Trophoblast cell (in vitro differentiated cells and primary cell): Measurements from ENCODE around the gene TP53INP2.

ENCODE experiments used
- DNase-seq, 2 donors: peaks; one replicate each; pipeline ENCODE4 v3.0.0-alpha.2; 2016
- H2AFZ ChIP-seq: 2 replicates; pipeline ENCODE4 v1.6.1; 2013; ENCODE audit warnings: low read length, moderate library complexity, mild to moderate bottlenecking; ENCODE audit not compliant: insufficient read depth, poor library complexity
- H2AK5ac ChIP-seq: 2 replicates; pipeline ENCODE4 v1.6.1; 2013; ENCODE audit warnings: mild to moderate bottlenecking, low read length
- H2BK120ac ChIP-seq: 2 replicates; pipeline ENCODE4 v1.6.1; 2013; ENCODE audit warnings: low read length, mild to moderate bottlenecking, moderate library complexity; ENCODE audit not compliant: insufficient read depth, poor library complexity
- H2BK12ac ChIP-seq: 2 replicates; pipeline ENCODE4 v1.6.1; 2013; ENCODE audit warnings: mild to moderate bottlenecking, low read length, moderate library complexity
- H2BK5ac ChIP-seq: 2 replicates; pipeline ENCODE4 v1.6.1; 2013; ENCODE audit warnings: low read length, low read depth, moderate library complexity, mild to moderate bottlenecking; ENCODE audit not compliant: poor library complexity
- H3K14ac ChIP-seq: 2 replicates; pipeline ENCODE4 v1.6.1; 2013; ENCODE audit warnings: mild to moderate bottlenecking, low read length
- H3K18ac ChIP-seq: 2 replicates; pipeline ENCODE4 v1.6.1; 2013; ENCODE audit warnings: mild to moderate bottlenecking, low read length
- H3K23ac ChIP-seq: 2 replicates; pipeline ENCODE4 v1.6.1; 2013; ENCODE audit warnings: low read length
- H3K27ac ChIP-seq: 2 replicates; pipeline ENCODE4 v1.5.1; 2013; ENCODE audit warnings: low read depth, mild to moderate bottlenecking, inconsistent platforms, low read length, moderate library complexity
- H3K27me3 ChIP-seq: 2 replicates; pipeline ENCODE4 v1.6.1; 2013; ENCODE audit warnings: inconsistent platforms, mild to moderate bottlenecking, low read length, moderate library complexity; ENCODE audit not compliant: insufficient read depth
- H3K36me3 ChIP-seq, 2 experiments: 1 replicate in 1 of 2; 2 replicates in 1 of 2; pipeline ENCODE4 v1.6.1; 2013; ENCODE audit warnings: low read length in 2 of 2, mild to moderate bottlenecking in 2 of 2, moderate library complexity in 1 of 2; ENCODE audit not compliant: insufficient read depth in 2 of 2, control insufficient read depth in 1 of 2
- H3K4ac ChIP-seq: 2 replicates; pipeline ENCODE4 v1.6.1; 2013; ENCODE audit warnings: low read depth, mild to moderate bottlenecking, low read length, moderate library complexity
- H3K4me1 ChIP-seq, 2 experiments: 1 replicate in 1 of 2; 2 replicates in 1 of 2; pipeline ENCODE4 v1.6.1; 2013; ENCODE audit warnings: low read length in 2 of 2, mild to moderate bottlenecking in 2 of 2, moderate library complexity in 1 of 2; ENCODE audit not compliant: insufficient read depth in 2 of 2, control insufficient read depth in 1 of 2
- H3K4me2 ChIP-seq: 2 replicates; pipeline ENCODE4 v1.6.1; 2013; ENCODE audit warnings: inconsistent platforms, mild to moderate bottlenecking, low read length, moderate library complexity
- H3K4me3 ChIP-seq: 2 replicates; pipeline ENCODE4 v1.5.1; 2013; ENCODE audit warnings: mild to moderate bottlenecking, low read depth, low read length, inconsistent platforms
- H3K79me1 ChIP-seq: one replicate; pipeline ENCODE4 v1.6.1; 2013; ENCODE audit warnings: low read length
- H3K79me2 ChIP-seq: 2 replicates; pipeline ENCODE4 v1.6.1; 2013; ENCODE audit warnings: low read length, mild to moderate bottlenecking; ENCODE audit not compliant: control insufficient read depth, insufficient read depth, poor library complexity
- H3K9ac ChIP-seq: 2 replicates; pipeline ENCODE4 v1.6.1; 2013; ENCODE audit warnings: mild to moderate bottlenecking, low read length
- H3K9me3 ChIP-seq: 2 replicates; pipeline ENCODE4 v1.6.1; 2013; ENCODE audit warnings: low read depth, mild to moderate bottlenecking, control low read depth, inconsistent platforms, low read length; ENCODE audit not compliant: insufficient read depth
- H4K12ac ChIP-seq: 2 replicates; pipeline ENCODE4 v1.6.1; 2013; ENCODE audit warnings: low read depth, mild to moderate bottlenecking, low read length, moderate library complexity
- H4K8ac ChIP-seq: 2 replicates; pipeline ENCODE4 v1.6.1; 2013; ENCODE audit warnings: low read depth, mild to moderate bottlenecking, low read length, moderate library complexity
- H4K91ac ChIP-seq: one replicate; pipeline ENCODE4 v1.6.1; 2013; ENCODE audit warnings: low read depth, mild to moderate bottlenecking, low read length, moderate library complexity
- WGBS: extraction: QIAGEN DNeasy Blood & Tissue Kit; methylation state at CpG from one replicate; pipeline ENCODE4 v1.1.7; 2013; ENCODE audit warnings: missing lambda C conversion rate; ENCODE audit not compliant: insufficient read length, insufficient coverage; ENCODE audit errors: extremely low coverage; 5-methylcytosine and 5-hydroxymethylcytosine counted together

The TP53INP2 gene

GRCh38 chr20:34703061-34703423 lies 1.1 kb upstream of the TP53INP2 start:
- no peak for DNase-seq
- no peak overlapping the region for H2BK12ac ChIP-seq
- no peak overlapping the region for H2BK120ac ChIP-seq
- H2AK5ac ChIP-seq: no peak overlapping the region
- WGBS: no CpG with 5 or more reads among the region's 3 CpGs
- no peaks in the 10 kb centered on the region for H3K36me3 ChIP-seq
- H3K4me1 ChIP-seq: peaks cover 13 to 17% of the 10 kb centered on the region in 2 experiments
- peaks cover 5% of the 10 kb centered on the region for H3K79me2 ChIP-seq
- peak overlapping the region; percentile 99 for H3K4me2 ChIP-seq
- H4K8ac ChIP-seq: no peak overlapping the region
- no peak overlapping the region for H2BK5ac ChIP-seq
- H4K91ac ChIP-seq: no peak overlapping the region
- H3K14ac ChIP-seq: no peak overlapping the region
- no peak overlapping the region for H3K27ac ChIP-seq
- H3K18ac ChIP-seq: no peak overlapping the region
- no peak overlapping the region for H4K12ac ChIP-seq
- peaks cover 3% of the 10 kb centered on the region for H3K27me3 ChIP-seq
- H3K9me3 ChIP-seq: no peaks in the 10 kb centered on the region
- no peak overlapping the region for H3K4me3 ChIP-seq
- H2AFZ ChIP-seq: no peak overlapping the region
- H3K79me1 ChIP-seq: peaks cover 8% of the 10 kb centered on the region
- no peak overlapping the region for H3K9ac ChIP-seq
- H3K4ac ChIP-seq: no peak overlapping the region
- no peak overlapping the region for H3K23ac ChIP-seq

GRCh38 chr20:34703424-34704176 lies 544 bp upstream of the TP53INP2 start:
- Histone ChIP-seq H3K14ac (peak overlapping the region; percentile 88), H4K8ac (peak overlapping the region; percentile 72), H4K12ac (peak overlapping the region; percentile 58), H3K23ac (no peak overlapping the region), H3K36me3 (no peaks in the 10 kb centered on the region), H2AFZ (peak overlapping the region; percentile 85), H3K9me3 (no peaks in the 10 kb centered on the region), H3K9ac (peak overlapping the region; percentile 93), H3K79me1 (peaks cover 8% of the 10 kb centered on the region), H3K4me2 (peak overlapping the region; percentile 99), H3K4me3 (peak overlapping the region; percentile 84), H2BK5ac (peak overlapping the region; percentile 45), H3K4me1 (peaks cover 13 to 17% of the 10 kb centered on the region in 2 experiments), H3K79me2 (peaks cover 5% of the 10 kb centered on the region), H4K91ac (peak overlapping the region; percentile 75), H3K18ac (peak overlapping the region; percentile 80), H2BK12ac (no peak overlapping the region), H2BK120ac (peak overlapping the region; percentile 52), H2AK5ac (no peak overlapping the region), H3K27me3 (peaks cover 3% of the 10 kb centered on the region), H3K4ac (peak overlapping the region; percentile 29), H3K27ac (peak overlapping the region; percentile 40)
- DNase-seq: peak; percentile 64 to 75
- no CpG with 5 or more reads among the region's 38 CpGs for WGBS

GRCh38 chr20:34705008-34705396 lies 858 bp downstream of the TP53INP2 start:
- Histone ChIP-seq H4K91ac (peak overlapping the region; percentile 45), H2BK5ac (no peak overlapping the region), H3K4me1 (peaks cover 15 to 20% of the 10 kb centered on the region in 2 experiments), H3K9ac (peak overlapping the region; percentile 42), H3K4ac (no peak overlapping the region), H3K27ac (no peak overlapping the region), H3K79me1 (peaks cover 12% of the 10 kb centered on the region), H3K27me3 (peaks cover 6% of the 10 kb centered on the region), H4K8ac (peak overlapping the region; percentile 37), H3K36me3 (no peaks in the 10 kb centered on the region), H4K12ac (no peak overlapping the region), H2BK120ac (no peak overlapping the region), H2AK5ac (no peak overlapping the region), H3K23ac (no peak overlapping the region), H3K4me3 (peak overlapping the region; percentile 84), H3K14ac (peak overlapping the region; percentile 45), H2BK12ac (no peak overlapping the region), H3K18ac (peak overlapping the region; percentile 32), H3K79me2 (peaks cover 5% of the 10 kb centered on the region), H3K9me3 (no peaks in the 10 kb centered on the region), H2AFZ (no peak overlapping the region), H3K4me2 (peak overlapping the region; percentile 99)
- no CpG with 5 or more reads among the region's 5 CpGs for WGBS
- peak in 1 of 2 donors; percentile 34 for DNase-seq

GRCh38 chr20:34705397-34706301 lies 1.5 kb downstream of the TP53INP2 start:
- H3K9ac ChIP-seq: peak overlapping the region; percentile 9
- peaks cover 12% of the 10 kb centered on the region for H3K79me1 ChIP-seq
- no peak overlapping the region for H3K4ac ChIP-seq
- H3K23ac ChIP-seq: no peak overlapping the region
- H3K14ac ChIP-seq: no peak overlapping the region
- DNase-seq: peak in 1 of 2 donors; percentile 26
- no peak overlapping the region for H4K8ac ChIP-seq
- no peak overlapping the region for H2BK12ac ChIP-seq
- peaks cover under 1 to 4% of the 10 kb centered on the region in 2 experiments for H3K36me3 ChIP-seq
- no peak overlapping the region for H2AFZ ChIP-seq
- H2BK5ac ChIP-seq: no peak overlapping the region
- WGBS: no CpG with 5 or more reads among the region's 6 CpGs
- H3K9me3 ChIP-seq: no peaks in the 10 kb centered on the region
- H3K79me2 ChIP-seq: peaks cover 5% of the 10 kb centered on the region
- no peak overlapping the region for H3K18ac ChIP-seq
- H3K4me2 ChIP-seq: peak overlapping the region; percentile 99
- no peak overlapping the region for H4K12ac ChIP-seq
- H3K27ac ChIP-seq: no peak overlapping the region
- peaks cover 13% of the 10 kb centered on the region for H3K27me3 ChIP-seq
- H2AK5ac ChIP-seq: no peak overlapping the region
- no peak overlapping the region for H2BK120ac ChIP-seq
- peaks cover 15 to 23% of the 10 kb centered on the region in 2 experiments for H3K4me1 ChIP-seq
- H4K91ac ChIP-seq: no peak overlapping the region
- no peak overlapping the region for H3K4me3 ChIP-seq
